GM18502 (cell line): ENCODE results near the gene NAPB.

Source experiments
- ATAC-seq: cut with Tn5 transposase; IDR thresholded peaks from one replicate; pipeline ENCODE4 v1.9.1; 2021; ENCODE audit warnings: mild to moderate bottlenecking; ENCODE audit not compliant: unreplicated experiment, poor library complexity

NAPB gene

GRCh38 chr20:23440004-23440403 lies 18.7 kb upstream of the NAPB start:
- ATAC-seq: no peak

GRCh38 chr20:23438661-23439060 lies 17.4 kb upstream of the NAPB start:
- no peak for ATAC-seq

- ATAC-seq: no peak
These were observed 16.0 kb upstream of the NAPB start for GRCh38 chr20:23437126-23437899.

- ATAC-seq: no peak
These were observed 15.4 kb upstream of the NAPB start for GRCh38 chr20:23436681-23437080.

GRCh38 chr20:23435626-23436539 lies 14.6 kb upstream of the NAPB start:
- ATAC-seq: no peak

- no peak for ATAC-seq
These were observed 13.4 kb upstream of the NAPB start for GRCh38 chr20:23434521-23435313.

GRCh38 chr20:23433628-23434027 lies 12.3 kb upstream of the NAPB start:
- ATAC-seq: no peak

- no peak for ATAC-seq
These were observed 3.8 kb upstream of the NAPB start for GRCh38 chr20:23425129-23425528.

GRCh38 chr20:23419995-23420901 lies 1.0 kb downstream of the NAPB start:
- no peak for ATAC-seq

- no peak for ATAC-seq
These were observed 1.7 kb downstream of the NAPB start for GRCh38 chr20:23419657-23419994.

GRCh38 chr20:23417861-23418260 lies 3.4 kb downstream of the NAPB start:
- ATAC-seq: no peak

- ATAC-seq: no peak
These were observed 5.2 kb downstream of the NAPB start for GRCh38 chr20:23415959-23416583.

GRCh38 chr20:23415555-23415954 lies 5.7 kb downstream of the NAPB start:
- ATAC-seq: no peak

GRCh38 chr20:23414526-23415188 lies 6.6 kb downstream of the NAPB start:
- no peak for ATAC-seq

GRCh38 chr20:23413862-23414422 lies 7.3 kb downstream of the NAPB start:
- ATAC-seq: no peak

- no peak for ATAC-seq
These were observed 9.3 kb downstream of the NAPB start for GRCh38 chr20:23412026-23412425.

- ATAC-seq: no peak
These were observed 10.2 kb downstream of the NAPB start for GRCh38 chr20:23410916-23411695.

GRCh38 chr20:23409800-23410199 lies 11.5 kb downstream of the NAPB start:
- ATAC-seq: no peak
